CD4-positive, alpha-beta T cell treated with Interleukin-6 for 4 hours (primary cell): ENCODE results near the gene CDKN2D.

Source experiments
- DNase-seq: peaks from one replicate; pipeline ENCODE4 v3.0.0-alpha.2; 2020; ENCODE audit warnings: mixed read lengths

CDKN2D gene

GRCh38 chr19:10568826-10569651 lies at the start of gene CDKN2D:
Gene CDKN2D (minus strand): TSS chr19:10568979. CDS start chr19:10568653, 326 bp downstream.
- peak; percentile 100 for DNase-seq

DNA sequence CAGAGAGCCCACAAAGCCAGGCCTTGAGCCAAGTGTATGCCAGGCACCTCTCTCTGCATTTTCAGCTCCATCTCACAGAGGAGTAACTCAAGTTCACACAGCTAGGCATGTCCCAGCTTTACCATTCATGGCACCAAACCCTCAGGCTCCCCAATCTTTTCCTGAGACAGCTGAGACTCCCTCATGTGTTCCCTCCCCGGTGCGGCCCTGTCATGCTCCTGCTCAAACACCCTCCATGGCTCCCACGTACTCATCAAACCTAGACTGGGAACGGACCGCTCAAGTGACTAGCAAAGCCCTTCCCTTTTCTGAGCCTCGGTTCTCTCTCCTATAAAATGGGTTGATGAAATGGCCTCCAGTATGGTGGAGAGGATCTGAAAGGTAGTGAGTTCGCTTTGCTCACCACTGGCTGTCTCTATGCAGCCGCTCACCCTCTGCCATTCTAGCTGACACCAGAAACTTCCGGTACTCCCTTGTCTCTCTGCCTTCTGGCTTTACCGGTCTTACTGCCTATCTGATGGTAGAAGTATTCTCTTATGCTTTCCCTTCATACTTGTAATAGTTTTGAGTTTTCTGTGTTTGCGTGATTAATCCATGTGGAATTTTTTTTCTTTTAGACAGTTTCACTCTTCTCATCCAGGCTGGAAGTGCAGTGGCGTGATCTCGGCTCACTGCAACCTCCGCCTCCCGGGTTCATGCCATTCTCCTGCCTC lies 48.8 kb upstream of the CDKN2D start:
- no peak for DNase-seq

DNA sequence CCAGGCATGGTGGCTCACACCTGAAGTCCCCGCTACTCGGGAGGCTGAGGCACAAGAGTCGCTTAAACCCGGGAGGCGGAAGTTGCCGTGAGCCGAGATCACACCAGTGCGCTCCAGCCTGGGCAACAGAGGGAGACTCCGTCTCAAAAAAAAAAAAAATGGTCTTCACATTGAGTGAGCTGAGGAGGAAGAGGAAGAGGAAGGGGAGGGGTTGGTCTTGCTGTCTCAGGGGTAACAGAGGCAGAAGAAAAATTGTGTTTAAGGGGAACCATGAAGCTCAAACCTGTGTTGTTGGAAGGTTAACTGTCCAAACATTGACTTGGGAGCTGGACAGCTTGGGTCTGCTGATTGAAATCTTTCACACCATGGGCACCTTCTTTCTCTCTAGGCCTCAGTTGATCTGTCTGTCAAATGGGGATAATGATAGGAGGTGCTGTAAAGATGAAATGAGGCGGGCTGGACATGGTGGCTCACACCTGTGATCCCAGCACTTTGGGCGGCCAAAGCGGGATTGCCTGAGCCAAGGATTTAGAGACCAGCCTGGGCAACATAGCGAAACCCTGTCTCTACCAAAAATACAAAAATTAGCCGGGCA lies 46.7 kb upstream of the CDKN2D start:
- DNase-seq: peak; percentile 9

GRCh38 chr19:10612499-10613119 lies 43.8 kb upstream of the CDKN2D start:
- no peak for DNase-seq

GRCh38 chr19:10611907-10612306 lies 43.1 kb upstream of the CDKN2D start:
- DNase-seq: no peak

GRCh38 chr19:10604460-10604980 lies 35.7 kb upstream of the CDKN2D start:
- peak; percentile 23 for DNase-seq

GRCh38 chr19:10603873-10604459 lies 35.2 kb upstream of the CDKN2D start:
- peak; percentile 51 for DNase-seq

DNA sequence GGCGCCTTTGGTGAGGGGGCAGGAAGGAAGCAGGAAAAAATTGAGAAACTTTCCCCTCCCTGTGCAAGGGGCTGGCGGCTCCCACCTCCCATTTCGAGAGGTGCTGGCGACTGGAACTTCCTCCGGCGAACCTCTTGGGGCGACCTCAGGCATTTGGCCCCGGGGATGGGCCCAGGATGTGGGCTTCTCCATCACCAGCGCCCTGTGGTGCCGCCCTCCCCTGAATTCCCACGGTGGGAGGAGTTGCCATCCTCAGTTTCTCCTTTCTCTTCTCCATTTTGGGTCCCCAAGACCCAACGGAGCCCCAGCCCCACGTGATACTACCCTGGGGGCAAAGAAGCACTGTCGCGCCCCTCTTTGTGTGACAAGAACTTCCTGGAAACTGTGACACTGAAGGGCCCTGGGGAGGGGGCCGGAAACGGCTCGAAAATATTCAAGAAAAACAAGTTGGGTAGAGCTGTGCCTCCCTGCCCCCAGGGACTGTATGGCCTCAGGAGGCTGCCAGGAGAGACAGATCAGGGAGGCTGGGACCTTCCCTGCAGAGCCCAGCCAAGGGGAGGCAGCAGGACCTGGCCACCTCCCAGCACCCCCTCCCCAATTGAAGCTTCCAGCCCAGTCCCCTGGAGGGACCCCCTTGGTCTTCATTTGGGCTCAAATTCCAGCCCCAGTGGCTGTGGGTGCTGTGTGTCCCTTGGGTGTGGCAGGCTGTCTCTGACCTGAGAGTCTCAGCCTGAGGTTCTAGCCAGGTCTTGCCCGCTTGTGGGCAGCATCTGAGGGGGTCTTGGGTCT lies 34.5 kb upstream of the CDKN2D start:
- peak; percentile 89 for DNase-seq

DNA sequence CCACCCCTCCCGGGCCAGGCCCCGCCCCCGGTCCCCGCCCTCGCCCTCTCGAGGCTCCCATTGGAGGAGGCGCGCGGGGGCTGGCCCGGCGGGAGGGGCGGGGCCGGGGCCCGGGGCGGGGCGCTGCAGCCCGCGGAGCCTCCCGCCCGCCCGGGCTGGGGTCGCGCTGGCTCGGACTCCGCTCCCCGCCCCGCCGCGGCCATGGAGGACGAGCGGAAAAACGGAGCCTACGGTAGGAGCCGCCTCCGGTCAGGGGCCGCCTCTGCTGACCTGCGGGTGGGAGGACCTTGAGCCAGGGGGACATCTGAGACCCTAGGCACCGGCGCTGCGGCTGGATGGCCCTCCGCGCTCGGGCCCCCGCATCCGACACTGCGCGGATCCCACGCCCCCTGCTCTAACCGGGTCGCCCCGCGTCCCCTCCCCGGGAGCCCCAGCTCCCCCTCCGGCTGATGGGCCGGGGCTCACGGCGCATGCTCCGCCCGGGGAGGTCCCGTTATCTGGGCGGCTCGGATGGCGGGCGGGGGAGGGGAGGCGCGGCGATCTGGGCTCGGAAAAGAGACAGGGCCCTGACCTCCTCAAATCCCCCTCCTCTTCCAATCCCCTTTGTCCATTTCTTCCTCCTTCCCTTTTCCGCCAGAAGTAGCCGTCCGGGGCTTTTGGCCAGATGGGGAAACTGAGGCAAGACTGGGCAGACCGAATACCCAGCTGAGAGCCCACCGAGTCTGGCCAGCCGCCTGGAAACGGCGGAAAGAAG lies 33.7 kb upstream of the CDKN2D start:
- DNase-seq: peak; percentile 94

DNA sequence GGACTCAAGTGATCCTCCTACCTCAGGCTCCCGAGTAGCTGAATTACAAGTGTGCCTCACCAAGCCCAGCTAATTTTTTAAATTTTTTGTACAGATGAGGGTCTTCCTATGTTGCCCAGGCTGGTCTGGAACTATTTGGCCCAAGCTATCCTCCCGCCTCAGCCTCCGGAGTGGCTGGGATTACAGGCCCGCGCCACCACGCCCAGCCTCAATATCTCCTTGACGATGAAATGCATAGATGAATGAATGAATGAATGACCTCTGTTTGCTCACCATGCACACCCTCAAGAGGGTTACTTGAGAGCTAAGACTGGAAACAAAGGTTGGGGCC lies 33.2 kb upstream of the CDKN2D start:
- no peak for DNase-seq

- DNase-seq: no peak
Measured at GRCh38 chr19:10600149-10600548, 31.4 kb upstream of the CDKN2D start.

GRCh38 chr19:10593820-10594637 lies 25.2 kb upstream of the CDKN2D start:
- no peak for DNase-seq

DNA sequence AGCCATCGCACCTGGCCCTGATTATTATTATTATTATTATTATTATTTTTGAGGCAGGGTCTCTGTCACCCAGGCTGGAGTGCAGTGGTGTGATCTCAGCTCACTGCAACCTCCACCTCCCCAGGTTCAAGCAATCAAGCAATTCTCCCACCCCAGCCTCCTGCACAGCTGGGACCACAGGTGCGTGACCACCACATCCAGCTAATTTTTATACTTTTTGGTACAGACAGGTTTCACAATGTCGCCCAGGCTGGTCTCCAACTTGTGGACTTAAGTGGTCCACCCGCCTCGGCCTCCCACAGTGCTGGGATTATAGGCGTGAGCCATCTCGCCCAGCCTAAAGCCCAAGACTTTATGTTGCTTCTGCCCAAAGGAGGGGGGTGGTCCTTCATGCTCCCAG lies 24.4 kb upstream of the CDKN2D start:
- DNase-seq: no peak

GRCh38 chr19:10587839-10588150 lies 19.0 kb upstream of the CDKN2D start:
- no peak for DNase-seq

- DNase-seq: no peak
Measured at GRCh38 chr19:10587022-10587838, 18.5 kb upstream of the CDKN2D start, which contains the start of gene AP1M2. Gene AP1M2 (minus strand): TSS chr19:10587312. CDS start chr19:10587231, 81 bp downstream.

DNA sequence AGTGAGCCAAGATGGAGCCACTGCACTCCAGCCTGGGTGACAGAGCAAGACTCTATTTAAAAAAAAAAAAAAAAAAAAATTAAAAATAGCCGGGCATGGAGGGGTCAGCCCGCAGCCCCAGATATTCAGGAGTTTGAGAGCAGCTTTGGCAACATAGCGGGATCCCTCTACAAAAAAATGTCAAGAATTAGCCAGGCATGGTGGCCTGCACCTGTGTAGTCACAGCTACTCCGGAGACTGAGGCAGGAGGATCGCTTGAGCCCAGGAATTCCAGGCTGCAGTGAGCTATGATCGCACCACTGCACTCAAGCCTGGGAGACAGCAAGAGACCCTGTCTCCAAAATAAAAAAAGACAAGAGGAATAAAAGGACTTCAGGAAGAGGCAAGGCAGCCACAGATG lies 17.6 kb upstream of the CDKN2D start:
- no peak for DNase-seq

DNA sequence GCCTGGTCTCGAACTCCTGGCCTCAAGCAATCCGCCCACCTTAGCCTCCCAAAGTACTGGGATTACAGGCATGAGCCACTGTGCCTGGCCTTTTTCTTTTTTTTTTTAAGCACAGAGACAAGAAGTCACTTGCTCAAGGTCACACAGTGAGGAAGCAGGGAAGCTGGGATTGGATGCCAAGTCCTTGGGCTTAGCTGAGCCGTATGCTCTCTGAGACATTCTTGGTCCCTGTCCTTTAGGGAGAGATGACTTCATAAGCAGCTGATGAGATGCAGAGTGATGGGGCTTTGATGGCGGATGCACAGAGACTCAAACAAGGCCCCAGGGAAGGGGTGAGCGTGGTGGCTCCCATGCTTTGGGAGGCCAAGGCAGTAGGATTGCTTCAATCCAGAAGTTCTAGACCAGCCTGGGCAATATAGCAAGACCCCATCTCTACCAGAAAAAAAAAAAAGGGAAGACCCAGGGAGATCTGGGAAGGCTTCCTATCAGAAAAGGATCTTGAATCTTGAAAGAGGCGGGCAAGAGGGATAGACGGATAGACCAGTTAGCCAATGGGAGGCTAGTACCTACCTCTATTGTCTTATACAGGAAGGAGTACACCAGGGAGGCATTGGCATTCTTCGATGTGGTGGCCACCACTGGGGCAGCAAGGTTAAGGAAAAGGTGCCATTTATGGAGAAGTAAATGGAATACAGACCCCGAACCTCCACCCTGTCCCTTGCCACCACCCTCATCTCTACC lies 14.4 kb upstream of the CDKN2D start:
- DNase-seq: no peak

- DNase-seq: no peak
Measured at GRCh38 chr19:10582091-10582490, 13.3 kb upstream of the CDKN2D start.
